Kidney (tissue), 11 donors: ENCODE measurements around the gene PGA4. TPM values are rescaled to one million over a fixed set of nuclear protein-coding genes. Genes with fewer than 3 reads are reported as not detected.
"Not testable (repeated sequence)": the region's sequence is repeated elsewhere in the genome, so short reads cannot be mapped to it uniquely, and the experiment has no call there.

Experiments used
- DNase-seq, 5 donors: peaks; one replicate each; pipeline ENCODE4 v3.0.0-alpha.2; 2013 to 2020
- FAIRE-seq: peaks from 2 replicates; lab custom pipeline; 2012; peaks lifted over from hg19 to GRCh38; lab: Jason Lieb, UNC
- H3K27ac ChIP-seq, 2 donors: one replicate each; pipeline ENCODE4 v1.7.0; 2013; ENCODE audit warnings: low read depth in 2 of 2, low read length in 2 of 2, inconsistent platforms in 1 of 2
- H3K27me3 ChIP-seq: one replicate; pipeline ENCODE4 v1.7.1; 2013; ENCODE audit warnings: low read length, inconsistent platforms; ENCODE audit not compliant: control insufficient read depth, insufficient read depth
- H3K36me3 ChIP-seq, 3 donors: one replicate each; pipeline versions ENCODE4 v1.7.0 to v1.7.1; 2013; ENCODE audit warnings: low read length in 3 of 3, control low read depth in 1 of 3, inconsistent platforms in 1 of 3; ENCODE audit not compliant: insufficient read depth in 3 of 3, control insufficient read depth in 2 of 3
- H3K4me1 ChIP-seq, 3 donors: one replicate each; pipeline versions ENCODE4 v1.7.0 to v1.7.1; 2013; ENCODE audit warnings: low read length in 3 of 3, inconsistent platforms in 1 of 3, low read depth in 1 of 3; ENCODE audit not compliant: control insufficient read depth in 2 of 3, insufficient read depth in 2 of 3
- H3K4me3 ChIP-seq, 3 donors: one replicate each; pipeline versions ENCODE4 v1.7.0 to v1.8.1; 2013; ENCODE audit warnings: low read length in 3 of 3, control low read depth in 1 of 3, inconsistent platforms in 1 of 3
- H3K9ac ChIP-seq, 3 donors: one replicate each; pipeline versions ENCODE4 v1.7.0 to v1.7.1; 2013; ENCODE audit warnings: low read length in 3 of 3, control low read depth in 1 of 3, inconsistent platforms in 1 of 3
- H3K9me3 ChIP-seq, 3 donors: one replicate each; pipeline versions ENCODE4 v1.7.0 to v1.7.1; 2013; ENCODE audit warnings: low read length in 3 of 3, control low read depth in 1 of 3, inconsistent platforms in 1 of 3; ENCODE audit not compliant: control insufficient read depth in 2 of 3, insufficient read depth in 1 of 3
- intact Hi-C: fragments of 100-400 bp; cut with DNase I; formaldehyde crosslinking; loops from one replicate; pipeline ENCODE4 v1.11.1; 2022
- polyA plus RNA-seq: library from polyadenylated mRNA; stranded (reverse); fragments of 350-450 nt; fragmentation: Illumina TruSeq; extraction: RNeasy Lipid Tissue Mini Kit (QIAGEN cat#74804); gene quantifications from one replicate; pipeline ENCODE4 v1.2.3, GENCODE V29; 2014; ENCODE audit warnings: low read depth, low replicate concordance; ENCODE audit not compliant: insufficient read depth
- total RNA-seq: library from RNA; stranded (reverse); fragmentation: NEBNext Ultra II Directional; extraction: Animal tissue kit (Norgen Biotek cat#: 25700); gene quantifications from one replicate; pipeline ENCODE4 v1.2.1, GENCODE V29; 2021
- donor health status: control.
- donor health status: control.
- donor health status: DM: yes; HTN: yes; CAD: no.
- donor health status: Normal renal cell carcinoma (clear cell type).

The PGA4 gene
- total and polyA plus RNA-seq, 2 donors from 2014 or later: not detected

GRCh38 chr11:61210629-61211028 is 11.5 kb upstream of the PGA4 start:
- H3K4me1 ChIP-seq, H3K4me3 ChIP-seq, DNase-seq, H3K9me3 ChIP-seq, H3K27me3 ChIP-seq, intact Hi-C loops, H3K9ac ChIP-seq, H3K36me3 ChIP-seq, H3K27ac ChIP-seq, FAIRE-seq: not testable (repeated sequence)

GRCh38 chr11:61211327-61211952 is 10.7 kb upstream of the PGA4 start:
- H3K27ac ChIP-seq, H3K9ac ChIP-seq, H3K9me3 ChIP-seq, H3K4me3 ChIP-seq, FAIRE-seq, intact Hi-C loops, H3K36me3 ChIP-seq, H3K4me1 ChIP-seq, DNase-seq, H3K27me3 ChIP-seq: not testable (repeated sequence)

DNA sequence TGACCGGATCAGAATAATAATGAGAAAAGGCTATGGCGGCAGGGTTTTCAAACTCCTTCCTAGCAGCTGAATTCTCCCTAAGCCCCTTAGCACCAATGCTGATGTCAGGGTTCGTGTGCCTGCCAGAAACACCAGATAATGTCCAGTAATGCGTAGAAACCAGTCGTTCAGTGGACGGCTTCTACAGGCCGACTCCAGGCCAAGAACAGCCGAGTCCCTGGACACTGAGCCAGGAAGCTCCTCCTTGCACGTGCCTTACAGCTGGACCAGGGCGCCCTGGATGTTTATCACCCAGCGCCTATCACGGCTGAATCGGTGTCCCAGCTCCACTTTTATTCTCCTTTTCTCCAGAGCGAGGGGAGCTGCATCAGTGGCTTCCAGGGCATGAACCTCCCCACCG is 9.9 kb upstream of the PGA4 start:
- H3K4me3 ChIP-seq, H3K27ac ChIP-seq, H3K9me3 ChIP-seq, H3K4me1 ChIP-seq, H3K9ac ChIP-seq, H3K27me3 ChIP-seq, intact Hi-C loops, DNase-seq, FAIRE-seq, H3K36me3 ChIP-seq: not testable (repeated sequence)

DNA sequence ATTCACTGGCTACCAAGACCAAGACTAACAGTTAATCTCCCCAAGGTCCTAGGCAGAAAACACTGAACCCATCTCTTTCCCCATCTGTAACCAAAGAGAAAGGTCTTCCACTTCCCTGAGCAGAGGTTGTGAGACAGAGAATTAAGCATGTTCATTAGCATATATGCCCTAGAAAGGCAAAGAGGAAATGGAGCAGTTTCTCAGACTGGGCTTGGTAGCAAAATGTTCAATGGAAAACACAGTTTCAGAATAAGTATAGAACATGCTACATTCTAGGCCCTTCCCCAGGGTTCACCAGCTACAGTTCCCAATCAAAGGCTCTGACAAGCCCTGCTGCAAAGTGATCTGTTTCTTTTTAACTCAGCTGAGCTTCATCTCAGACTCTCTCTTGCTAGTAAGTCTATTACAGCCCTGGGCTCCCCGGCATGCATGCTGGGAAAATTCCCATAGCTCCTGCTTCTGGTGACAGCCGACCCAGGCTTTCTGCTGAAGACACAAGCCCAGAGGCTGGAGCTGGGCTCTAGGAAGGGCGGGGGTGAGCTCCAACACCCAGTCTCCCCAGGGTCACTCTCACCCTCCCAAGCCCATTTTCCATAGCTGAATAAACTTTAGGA is 8.3 kb upstream of the PGA4 start:
- H3K27me3 ChIP-seq, FAIRE-seq, H3K27ac ChIP-seq, intact Hi-C loops, DNase-seq, H3K9ac ChIP-seq, H3K4me1 ChIP-seq, H3K9me3 ChIP-seq, H3K4me3 ChIP-seq, H3K36me3 ChIP-seq: not testable (repeated sequence)

DNA sequence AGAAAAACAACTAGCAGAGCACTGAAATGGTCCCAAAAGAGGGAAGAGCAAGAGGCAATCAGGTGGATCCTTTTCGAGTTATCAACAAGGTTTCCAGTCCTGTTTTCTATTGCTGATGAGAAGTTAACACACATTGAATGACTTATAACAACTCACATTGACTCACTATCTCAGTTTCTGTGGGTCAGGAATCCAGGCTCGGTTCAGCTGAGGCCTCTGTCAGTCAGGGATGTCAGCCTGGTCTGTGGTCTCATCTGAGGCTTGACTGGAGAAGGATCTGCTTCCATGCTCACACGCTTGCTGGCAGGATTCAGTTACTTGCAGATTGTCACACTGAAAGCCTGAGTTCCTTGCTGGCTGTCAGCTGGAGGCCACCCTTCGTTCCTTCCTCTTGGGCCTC is 3.8 kb upstream of the PGA4 start:
- FAIRE-seq, H3K27me3 ChIP-seq, intact Hi-C loops, H3K4me3 ChIP-seq, H3K36me3 ChIP-seq, H3K9ac ChIP-seq, H3K27ac ChIP-seq, H3K9me3 ChIP-seq, DNase-seq, H3K4me1 ChIP-seq: not testable (repeated sequence)

DNA sequence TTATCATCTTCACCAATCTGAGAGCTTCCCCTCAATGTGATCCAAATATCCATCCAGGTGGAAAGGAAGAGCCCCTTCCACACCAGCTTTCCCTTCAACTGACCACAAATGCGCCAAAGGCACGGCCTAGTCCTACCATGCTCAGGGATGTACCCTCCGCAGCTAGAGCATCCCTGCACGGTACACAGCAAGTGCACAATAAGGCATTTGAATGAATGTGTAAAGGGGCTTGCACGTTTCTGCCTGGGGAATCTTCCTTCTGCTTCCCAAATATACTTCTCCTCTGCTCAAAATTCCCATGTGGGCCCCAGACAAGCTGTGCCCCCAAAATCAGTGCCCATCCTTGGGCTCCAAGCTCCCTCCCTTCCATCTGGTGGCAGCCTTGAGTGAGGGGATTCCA is 3.1 kb upstream of the PGA4 start:
- intact Hi-C loops, H3K27ac ChIP-seq, H3K4me3 ChIP-seq, H3K9me3 ChIP-seq, FAIRE-seq, H3K9ac ChIP-seq, H3K4me1 ChIP-seq, H3K36me3 ChIP-seq, H3K27me3 ChIP-seq, DNase-seq: not testable (repeated sequence)

- H3K4me3 ChIP-seq, H3K4me1 ChIP-seq, FAIRE-seq, H3K27ac ChIP-seq, intact Hi-C loops, H3K36me3 ChIP-seq, H3K27me3 ChIP-seq, H3K9ac ChIP-seq, DNase-seq, H3K9me3 ChIP-seq: not testable (repeated sequence)
Measured at GRCh38 chr11:61222692-61223091, 545 bp downstream of the PGA4 start.

- H3K4me3 ChIP-seq, FAIRE-seq, H3K27me3 ChIP-seq, H3K9ac ChIP-seq, DNase-seq, H3K9me3 ChIP-seq, H3K36me3 ChIP-seq, H3K27ac ChIP-seq, H3K4me1 ChIP-seq, intact Hi-C loops: not testable (repeated sequence)
Measured at GRCh38 chr11:61226457-61227137, 4.5 kb downstream of the PGA4 start.
